Ishikawa (cell line): ENCODE results near the gene TES.

Experiments used
- CEBPB ChIP-seq: IDR thresholded peaks from 2 replicates; pipeline ENCODE4 v1.6.1; 2012
- CREB1 ChIP-seq: IDR thresholded peaks from 2 replicates; pipeline ENCODE4 v1.6.1; 2012; ENCODE audit warnings: low read depth
- EGR1 ChIP-seq: IDR thresholded peaks from 2 replicates; pipeline ENCODE4 v1.6.1; 2012
- EP300 ChIP-seq: IDR thresholded peaks from 2 replicates; pipeline ENCODE4 v1.6.1; 2012; ENCODE audit warnings: borderline replicate concordance
- FOXM1 ChIP-seq: IDR thresholded peaks from 2 replicates; pipeline ENCODE4 v1.6.1; 2012; ENCODE audit warnings: low read depth, borderline replicate concordance
- MAX ChIP-seq: IDR thresholded peaks from 2 replicates; pipeline ENCODE4 v1.6.1; 2012
- NFIC ChIP-seq: IDR thresholded peaks from 2 replicates; pipeline ENCODE4 v1.6.1; 2012
- RAD21 ChIP-seq: IDR thresholded peaks from 2 replicates; pipeline ENCODE4 v1.6.1; 2012; ENCODE audit warnings: low read depth
- REST ChIP-seq: IDR thresholded peaks from 2 replicates; pipeline ENCODE4 v1.6.1; 2012; ENCODE audit warnings: low read depth, mild to moderate bottlenecking
- TAF1 ChIP-seq: IDR thresholded peaks from 2 replicates; pipeline ENCODE4 v1.6.1; 2012; ENCODE audit warnings: low read depth, mild to moderate bottlenecking
- TCF12 ChIP-seq: IDR thresholded peaks from 2 replicates; pipeline ENCODE4 v1.6.1; 2012; ENCODE audit warnings: low read depth
- TEAD4 ChIP-seq: IDR thresholded peaks from 2 replicates; pipeline ENCODE4 v1.6.1; 2012
- USF1 ChIP-seq: IDR thresholded peaks from 2 replicates; pipeline ENCODE4 v1.6.1; 2012
- YY1 ChIP-seq: IDR thresholded peaks from 2 replicates; pipeline ENCODE4 v1.6.1; 2012; ENCODE audit warnings: low read depth
- ZBTB7A ChIP-seq: IDR thresholded peaks from 2 replicates; pipeline ENCODE4 v1.6.1; 2012; ENCODE audit warnings: low read depth

TES gene

GRCh38 chr7:116218051-116218645 lies 7.8 kb downstream of the TES start:
- no peak for TF ChIP-seq USF1
- TF ChIP-seq CEBPB: no peak
- no peak for TF ChIP-seq FOXM1
- no peak for TF ChIP-seq TAF1
- no peak for TF ChIP-seq CREB1

- no peak for TF ChIP-seq CREB1
- TF ChIP-seq NFIC: no peak
- no peak for TF ChIP-seq TCF12
- TF ChIP-seq FOXM1: no peak
- TF ChIP-seq USF1: no peak
- TF ChIP-seq MAX: no peak
- no peak for TF ChIP-seq RAD21
- TF ChIP-seq YY1: no peak
- no peak for TF ChIP-seq ZBTB7A
- TF ChIP-seq EGR1: no peak
- TF ChIP-seq TEAD4: no peak
- TF ChIP-seq REST: no peak
- no peak for TF ChIP-seq CEBPB
- TF ChIP-seq TAF1: no peak
Observed at GRCh38 chr7:116218747-116219146, 8.4 kb downstream of the TES start.

- no peak for TF ChIP-seq REST
- no peak for TF ChIP-seq USF1
- no peak for TF ChIP-seq TCF12
- TF ChIP-seq NFIC: no peak
- no peak for TF ChIP-seq FOXM1
- no peak for TF ChIP-seq TEAD4
- no peak for TF ChIP-seq CEBPB
- TF ChIP-seq YY1: no peak
- TF ChIP-seq RAD21: no peak
- TF ChIP-seq TAF1: no peak
- TF ChIP-seq ZBTB7A: no peak
- TF ChIP-seq EP300: no peak
- no peak for TF ChIP-seq CREB1
- no peak for TF ChIP-seq EGR1
- no peak for TF ChIP-seq MAX
Observed at GRCh38 chr7:116219288-116219687, 8.9 kb downstream of the TES start.

- TF ChIP-seq USF1 (0 out of 2 replicates have a peak, but pooled peaks have one; percentile 26), EP300 (no peak)
Observed at GRCh38 chr7:116219834-116220233, 9.5 kb downstream of the TES start.

- no peak for TF ChIP-seq TAF1
- no peak for TF ChIP-seq EGR1
- TF ChIP-seq REST: no peak
- TF ChIP-seq MAX: no peak
- no peak for TF ChIP-seq YY1
- no peak for TF ChIP-seq CEBPB
- no peak for TF ChIP-seq ZBTB7A
- TF ChIP-seq TEAD4: no peak
- TF ChIP-seq TCF12: no peak
- TF ChIP-seq CREB1: no peak
- no peak for TF ChIP-seq USF1
- no peak for TF ChIP-seq RAD21
- TF ChIP-seq EP300: no peak
- no peak for TF ChIP-seq FOXM1
- no peak for TF ChIP-seq NFIC
Observed at GRCh38 chr7:116222501-116222900, 12.2 kb downstream of the TES start.
